Mesothelial cell of epicardium (in vitro differentiated cells): ENCODE data around the gene NR2E3. TPM values are rescaled to one million over a fixed set of nuclear protein-coding genes. Genes with fewer than 3 reads are reported as not detected.
A peak's percentile ranks its signal among the peaks of the same experiment; 100 is the strongest.

ENCODE experiments used
- DNase-seq, 2 experiments: peaks; one replicate each; pipeline ENCODE4 v3.0.0; 2021; ENCODE audit warnings: low spot score in 2 of 2; ENCODE audit not compliant: unreplicated experiment in 2 of 2
- H3K27ac Mint-ChIP-seq: 2 replicates; pipeline ENCODE4 v1.8.0; 2021; ENCODE audit warnings: mixed read lengths
- H3K27me3 Mint-ChIP-seq: 2 replicates; pipeline ENCODE4 v1.8.0; 2021; ENCODE audit warnings: low read depth, mixed read lengths
- H3K36me3 Mint-ChIP-seq: 2 replicates; pipeline ENCODE4 v1.8.0; 2021; ENCODE audit warnings: mixed read lengths
- H3K4me1 Mint-ChIP-seq: 2 replicates; pipeline ENCODE4 v1.8.0; 2021; ENCODE audit warnings: mixed read lengths
- H3K4me3 Mint-ChIP-seq: 2 replicates; pipeline ENCODE4 v1.8.0; 2021; ENCODE audit warnings: mild to moderate bottlenecking, moderate library complexity, mixed read lengths
- H3K9me3 Mint-ChIP-seq: 2 replicates; pipeline ENCODE4 v1.8.0; 2021; ENCODE audit warnings: mixed read lengths
- total RNA-seq: library from RNA; stranded (reverse); gene quantifications from 3 replicates; pipeline ENCODE4 v1.2.1, GENCODE V29; 2021
- TF ChIP-seq, protein P1 (sequence below): fragments of 200-600 bp; sonication (generic); IDR thresholded peaks from one replicate; pipeline ENCODE4 v1.5.0; 2021; ENCODE audit warnings: antibody characterized with exemption; ENCODE audit not compliant: unreplicated experiment

Gene NR2E3
- total RNA-seq, 1 donor from 2014 or later: 1.1 TPM

DNA sequence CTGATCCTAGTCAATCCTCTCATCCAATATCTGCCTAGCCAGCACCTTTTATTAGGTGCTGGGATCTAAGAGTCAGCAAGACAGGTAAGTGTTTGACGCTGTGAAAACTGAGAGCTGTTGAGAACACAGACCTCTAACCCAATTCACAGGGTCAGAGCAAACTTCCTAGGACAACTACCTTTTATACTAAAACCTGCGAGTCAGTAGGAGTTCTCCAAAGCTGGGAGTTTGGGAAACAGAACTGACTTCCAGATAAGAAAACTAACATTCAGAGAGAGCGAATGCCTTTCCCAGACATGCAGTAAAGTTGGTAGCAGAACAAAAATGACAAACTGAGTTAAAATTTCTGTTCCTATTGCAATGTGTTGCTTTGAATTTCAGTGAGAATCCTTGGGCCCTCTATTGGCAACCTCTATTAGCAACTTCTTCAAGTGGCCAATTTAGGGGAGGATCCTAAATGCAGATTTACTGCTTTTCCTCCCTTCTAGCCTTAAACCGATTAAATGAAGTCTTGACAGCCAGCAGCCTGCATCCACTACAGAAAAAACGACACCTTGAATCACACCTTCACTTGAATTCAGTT lies 11.3 kb downstream of the NR2E3 start:
- no peak for DNase-seq
- H3K36me3 Mint-ChIP-seq: peaks cover 60% of the 10 kb centered on the region
- no peak overlapping the region for H3K27ac Mint-ChIP-seq
- no peak overlapping the region for H3K4me3 Mint-ChIP-seq
- TF ChIP-seq, protein P1, sequence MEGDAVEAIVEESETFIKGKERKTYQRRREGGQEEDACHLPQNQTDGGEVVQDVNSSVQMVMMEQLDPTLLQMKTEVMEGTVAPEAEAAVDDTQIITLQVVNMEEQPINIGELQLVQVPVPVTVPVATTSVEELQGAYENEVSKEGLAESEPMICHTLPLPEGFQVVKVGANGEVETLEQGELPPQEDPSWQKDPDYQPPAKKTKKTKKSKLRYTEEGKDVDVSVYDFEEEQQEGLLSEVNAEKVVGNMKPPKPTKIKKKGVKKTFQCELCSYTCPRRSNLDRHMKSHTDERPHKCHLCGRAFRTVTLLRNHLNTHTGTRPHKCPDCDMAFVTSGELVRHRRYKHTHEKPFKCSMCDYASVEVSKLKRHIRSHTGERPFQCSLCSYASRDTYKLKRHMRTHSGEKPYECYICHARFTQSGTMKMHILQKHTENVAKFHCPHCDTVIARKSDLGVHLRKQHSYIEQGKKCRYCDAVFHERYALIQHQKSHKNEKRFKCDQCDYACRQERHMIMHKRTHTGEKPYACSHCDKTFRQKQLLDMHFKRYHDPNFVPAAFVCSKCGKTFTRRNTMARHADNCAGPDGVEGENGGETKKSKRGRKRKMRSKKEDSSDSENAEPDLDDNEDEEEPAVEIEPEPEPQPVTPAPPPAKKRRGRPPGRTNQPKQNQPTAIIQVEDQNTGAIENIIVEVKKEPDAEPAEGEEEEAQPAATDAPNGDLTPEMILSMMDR: no peak
- H3K9me3 Mint-ChIP-seq: peaks cover 28% of the 10 kb centered on the region
- no peaks in the 10 kb centered on the region for H3K27me3 Mint-ChIP-seq
- H3K4me1 Mint-ChIP-seq: peaks cover 14% of the 10 kb centered on the region

DNA sequence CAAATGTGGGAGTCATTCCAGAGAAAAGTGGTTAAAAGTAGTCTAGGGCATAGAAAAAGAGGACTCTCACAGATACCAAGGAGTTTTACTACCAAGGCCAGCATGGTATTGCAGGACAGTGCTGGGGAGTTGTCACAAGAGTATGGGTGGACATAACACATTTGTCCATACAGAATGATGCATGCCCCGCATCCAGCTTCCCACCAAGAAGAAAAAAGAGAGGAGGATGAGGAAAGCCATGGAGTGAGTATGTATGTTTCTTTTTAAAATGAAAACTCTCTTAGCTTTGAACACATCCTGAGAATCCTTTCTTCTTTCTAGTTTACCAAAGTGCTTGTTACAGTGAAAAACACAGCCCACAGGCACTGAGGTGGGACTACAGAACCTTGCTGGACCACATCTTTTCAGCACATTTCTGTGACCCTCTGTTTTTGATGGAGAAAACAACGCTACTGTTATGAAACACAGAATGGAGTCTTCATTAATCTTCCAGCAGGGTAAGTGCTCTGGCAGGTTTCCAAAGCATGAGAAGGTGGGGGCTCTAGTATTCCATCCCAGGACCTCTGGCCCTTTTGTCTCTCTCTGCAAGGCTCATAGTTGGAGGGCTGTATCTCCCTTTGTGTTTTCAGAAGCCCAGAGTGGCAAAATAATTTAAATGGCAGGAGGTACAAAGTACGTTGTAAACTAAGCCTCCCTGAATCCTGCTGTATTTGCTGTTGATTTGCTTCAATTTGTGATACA lies 12.7 kb downstream of the NR2E3 start:
- DNase-seq: no peak
- TF ChIP-seq, protein P1: no peak
- peaks cover 65% of the 10 kb centered on the region for H3K36me3 Mint-ChIP-seq
- H3K4me1 Mint-ChIP-seq: peaks cover 14% of the 10 kb centered on the region
- H3K4me3 Mint-ChIP-seq: no peak overlapping the region
- no peaks in the 10 kb centered on the region for H3K27me3 Mint-ChIP-seq
- peak overlapping the region; percentile 76 for H3K27ac Mint-ChIP-seq
- H3K9me3 Mint-ChIP-seq: peaks cover 24% of the 10 kb centered on the region

DNA sequence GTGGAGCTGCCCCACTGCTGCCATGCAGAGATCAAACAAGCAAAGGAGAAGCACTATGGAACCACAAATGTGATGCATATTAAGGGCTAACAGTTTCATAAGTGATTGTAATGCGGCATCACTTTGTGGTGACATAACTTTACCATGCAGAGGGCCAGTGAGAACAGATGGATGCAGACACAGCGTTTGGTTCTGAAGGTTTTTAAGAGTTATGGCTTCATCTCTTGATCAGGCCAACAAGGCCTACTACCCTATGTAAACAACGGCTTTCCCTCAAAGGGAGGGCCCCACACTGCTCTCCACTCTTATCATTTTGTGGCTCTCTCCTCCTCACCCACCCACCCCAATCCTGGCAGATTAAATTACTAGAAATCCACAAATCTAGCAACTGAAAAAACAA lies 13.4 kb downstream of the NR2E3 start:
- no peak overlapping the region for H3K4me3 Mint-ChIP-seq
- H3K27ac Mint-ChIP-seq: peak overlapping the region; percentile 77
- peaks cover 14% of the 10 kb centered on the region for H3K4me1 Mint-ChIP-seq
- peaks cover 20% of the 10 kb centered on the region for H3K9me3 Mint-ChIP-seq
- peaks cover 66% of the 10 kb centered on the region for H3K36me3 Mint-ChIP-seq
- DNase-seq: no peak
- TF ChIP-seq, protein P1: no peak
- H3K27me3 Mint-ChIP-seq: no peaks in the 10 kb centered on the region

DNA sequence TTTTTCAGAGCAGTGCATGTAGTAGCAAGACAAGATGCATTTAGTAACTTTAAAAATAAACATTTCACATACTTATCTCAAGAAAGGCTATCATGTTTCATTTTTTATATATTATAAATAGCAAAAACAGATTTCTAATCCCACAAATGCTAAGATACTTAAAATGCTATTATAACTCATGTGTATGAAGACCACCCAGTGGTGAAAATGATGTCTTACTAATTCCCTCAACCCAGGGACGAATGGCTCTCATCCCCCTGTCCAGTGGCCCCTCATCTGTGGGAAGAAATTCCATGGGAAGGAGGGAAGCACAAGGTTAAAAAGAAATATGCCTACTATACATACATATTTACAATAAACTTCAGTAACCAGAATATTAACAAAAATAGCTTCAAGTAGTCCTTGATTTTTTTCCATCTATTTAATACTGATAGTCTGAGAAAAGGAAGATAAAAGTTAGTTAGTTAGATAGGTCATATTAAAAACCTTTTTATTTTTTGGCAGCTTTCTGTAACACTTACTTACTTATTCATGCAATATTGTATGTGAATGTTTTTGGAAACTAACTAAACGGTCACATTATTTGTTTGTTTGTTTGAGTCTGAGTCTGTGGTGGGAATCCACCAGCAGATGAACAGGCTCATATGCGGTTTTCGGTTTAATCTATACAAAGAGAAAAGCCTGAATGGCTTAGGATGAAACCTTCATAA lies 14.8 kb downstream of the NR2E3 start:
- H3K36me3 Mint-ChIP-seq: peaks cover 72% of the 10 kb centered on the region
- H3K4me1 Mint-ChIP-seq: peaks cover 14% of the 10 kb centered on the region
- no peaks in the 10 kb centered on the region for H3K27me3 Mint-ChIP-seq
- H3K27ac Mint-ChIP-seq: no peak overlapping the region
- no peak for DNase-seq
- TF ChIP-seq, protein P1: no peak
- H3K9me3 Mint-ChIP-seq: peaks cover 17% of the 10 kb centered on the region
- no peak overlapping the region for H3K4me3 Mint-ChIP-seq

DNA sequence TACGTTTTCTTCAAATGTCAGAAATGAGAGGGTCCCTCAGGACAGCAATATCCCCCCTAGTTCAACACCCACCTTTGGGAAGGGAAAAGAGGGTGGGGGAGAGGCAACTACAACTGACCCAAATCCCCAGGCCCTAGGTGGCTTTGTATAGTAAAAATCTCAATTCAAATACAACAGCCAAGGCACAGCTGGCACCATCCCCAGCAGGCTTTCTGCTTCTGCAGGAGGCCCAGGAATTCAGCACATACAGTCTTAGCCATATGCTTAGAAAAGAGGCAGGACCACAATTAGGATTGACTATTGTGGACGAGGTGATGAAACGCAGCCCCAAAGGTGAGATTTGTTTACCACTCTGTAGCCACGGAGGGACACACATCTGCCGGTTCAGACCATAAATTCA lies 15.8 kb downstream of the NR2E3 start:
- Mint-ChIP-seq H3K27ac (no peak overlapping the region), H3K4me1 (peaks cover 16% of the 10 kb centered on the region), H3K36me3 (peaks cover 66% of the 10 kb centered on the region)

More for the DNA sequence above, 15.8 kb downstream of the NR2E3 start:
- DNase-seq: no peak
- Mint-ChIP-seq H3K4me3 (no peak overlapping the region), H3K27me3 (no peaks in the 10 kb centered on the region), H3K9me3 (peaks cover 9% of the 10 kb centered on the region)
- TF ChIP-seq, protein P1: no peak
